ENCODE data around the gene POFUT1.
"Not testable (repeated sequence)": the region's sequence is repeated elsewhere in the genome, so short reads cannot be mapped to it uniquely, and the experiment has no call there.

POFUT1 gene

GRCh38 chr20:32165836-32166545, 41.7 kb upstream of the POFUT1 start:
- H3K27me3 ChIP-seq: no peaks in the 10 kb centered on the region
- no peak overlapping the region for H3K4me3 ChIP-seq
- no peak overlapping the region for H3K27ac ChIP-seq
- no peaks in the 10 kb centered on the region for H3K4me1 ChIP-seq
- 0 out of 2 replicates have a peak, but pooled peaks cover 7% of the 10 kb centered on the region for H4K20me1 ChIP-seq
- H3K36me3 ChIP-seq: peaks cover 67% of the 10 kb centered on the region
- H3K4me2 ChIP-seq: no peak overlapping the region
- no peak for TF ChIP-seq Cebpa-rat (IDR thresholded peaks at IDR 0.05)
- H3K9me3 ChIP-seq: no peaks in the 10 kb centered on the region
- no peak overlapping the region for H3K9ac ChIP-seq

- Histone ChIP-seq H3K36me3 (peaks cover 51% of the 10 kb centered on the region), H3K27ac (no peak overlapping the region), H3K4me3 (no peak overlapping the region), H3K4me2 (no peak overlapping the region), H3K27me3 (no peaks in the 10 kb centered on the region), H3K9ac (no peak overlapping the region), H3K9me3 (no peaks in the 10 kb centered on the region), H4K20me1 (0 out of 2 replicates have a peak, but pooled peaks cover 7% of the 10 kb centered on the region), H3K4me1 (no peaks in the 10 kb centered on the region)
- TF ChIP-seq Cebpa-rat (IDR thresholded peaks at IDR 0.05): no peak
Observed at GRCh38 chr20:32167552-32167951, 40.1 kb upstream of the POFUT1 start.

- H3K9ac ChIP-seq: no peak overlapping the region
- no peak overlapping the region for H3K4me2 ChIP-seq
- peaks cover 43% of the 10 kb centered on the region for H3K36me3 ChIP-seq
- no peak overlapping the region for H3K4me3 ChIP-seq
- H3K27ac ChIP-seq: no peak overlapping the region
- H4K20me1 ChIP-seq: 0 out of 2 replicates have a peak, but pooled peaks cover 7% of the 10 kb centered on the region
- H3K9me3 ChIP-seq: no peaks in the 10 kb centered on the region
- no peaks in the 10 kb centered on the region for H3K4me1 ChIP-seq
- TF ChIP-seq Cebpa-rat (IDR thresholded peaks at IDR 0.05): no peak
- no peaks in the 10 kb centered on the region for H3K27me3 ChIP-seq
Observed at GRCh38 chr20:32168184-32168910, 39.3 kb upstream of the POFUT1 start.

- H4K20me1 ChIP-seq: not testable (repeated sequence)
Observed at GRCh38 chr20:32177696-32178095, 30.0 kb upstream of the POFUT1 start.

GRCh38 chr20:32179515-32179914, 28.2 kb upstream of the POFUT1 start:
- Histone ChIP-seq H4K20me1 (no peaks in the 10 kb centered on the region), H3K27me3 (no peaks in the 10 kb centered on the region), H3K9me3 (no peaks in the 10 kb centered on the region), H3K4me1 (peaks cover 8% of the 10 kb centered on the region), H3K36me3 (no peaks in the 10 kb centered on the region), H3K4me2 (no peak overlapping the region), H3K9ac (no peak overlapping the region), H3K4me3 (no peak overlapping the region), H3K27ac (no peak overlapping the region)
- TF ChIP-seq Cebpa-rat (IDR thresholded peaks at IDR 0.05): no peak

More at GRCh38 chr20:32177696-32178095, 30.0 kb upstream of the POFUT1 start:
- not testable (repeated sequence) for H3K9ac ChIP-seq, H3K27ac ChIP-seq, H3K4me1 ChIP-seq, H3K27me3 ChIP-seq, H3K9me3 ChIP-seq, H3K4me2 ChIP-seq, H3K36me3 ChIP-seq, H3K4me3 ChIP-seq

GRCh38 chr20:32179934-32180333, 27.7 kb upstream of the POFUT1 start:
- no peaks in the 10 kb centered on the region for H3K9me3 ChIP-seq
- H3K27me3 ChIP-seq: no peaks in the 10 kb centered on the region
- no peak for TF ChIP-seq Cebpa-rat (IDR thresholded peaks at IDR 0.05)
- no peak overlapping the region for H3K4me2 ChIP-seq
- H3K36me3 ChIP-seq: no peaks in the 10 kb centered on the region
- no peak overlapping the region for H3K4me3 ChIP-seq
- H3K9ac ChIP-seq: no peak overlapping the region
- peaks cover 13% of the 10 kb centered on the region for H3K4me1 ChIP-seq
- H3K27ac ChIP-seq: no peak overlapping the region
- H4K20me1 ChIP-seq: no peaks in the 10 kb centered on the region

GRCh38 chr20:32181606-32182005, 26.1 kb upstream of the POFUT1 start:
- Histone ChIP-seq H4K20me1 (no peaks in the 10 kb centered on the region), H3K4me2 (no peak overlapping the region), H3K27ac (no peak overlapping the region), H3K9ac (no peak overlapping the region), H3K4me3 (no peak overlapping the region), H3K36me3 (no peaks in the 10 kb centered on the region), H3K27me3 (no peaks in the 10 kb centered on the region), H3K9me3 (no peaks in the 10 kb centered on the region), H3K4me1 (peaks cover 13% of the 10 kb centered on the region)
- no peak for TF ChIP-seq Cebpa-rat (IDR thresholded peaks at IDR 0.05)

- H3K4me3 ChIP-seq: no peak overlapping the region
- no peak overlapping the region for H3K9ac ChIP-seq
Observed at GRCh38 chr20:32183947-32184635, 23.6 kb upstream of the POFUT1 start.

GRCh38 chr20:32184961-32185603, 22.6 kb upstream of the POFUT1 start:
- peaks cover 12% of the 10 kb centered on the region for H3K27me3 ChIP-seq
- no peaks in the 10 kb centered on the region for H3K9me3 ChIP-seq
- no peak for TF ChIP-seq Cebpa-rat (IDR thresholded peaks at IDR 0.05)
- peaks cover 25% of the 10 kb centered on the region for H3K4me1 ChIP-seq
- H3K36me3 ChIP-seq: no peaks in the 10 kb centered on the region
- H3K27ac ChIP-seq: no peak overlapping the region
- H3K4me3 ChIP-seq: no peak overlapping the region
- no peak overlapping the region for H3K9ac ChIP-seq
- no peak overlapping the region for H3K4me2 ChIP-seq
- peaks cover 23% of the 10 kb centered on the region for H4K20me1 ChIP-seq

More at GRCh38 chr20:32183947-32184635, 23.6 kb upstream of the POFUT1 start:
- Histone ChIP-seq H3K4me2 (peak overlapping the region; percentile 53), H3K36me3 (no peaks in the 10 kb centered on the region), H3K4me1 (peaks cover 19% of the 10 kb centered on the region), H3K27ac (no peak overlapping the region), H4K20me1 (peaks cover 13% of the 10 kb centered on the region), H3K9me3 (no peaks in the 10 kb centered on the region), H3K27me3 (peaks cover 2% of the 10 kb centered on the region)
- no peak for TF ChIP-seq Cebpa-rat (IDR thresholded peaks at IDR 0.05)
